ENCODE results near the gene DNAJC1.

DNA sequence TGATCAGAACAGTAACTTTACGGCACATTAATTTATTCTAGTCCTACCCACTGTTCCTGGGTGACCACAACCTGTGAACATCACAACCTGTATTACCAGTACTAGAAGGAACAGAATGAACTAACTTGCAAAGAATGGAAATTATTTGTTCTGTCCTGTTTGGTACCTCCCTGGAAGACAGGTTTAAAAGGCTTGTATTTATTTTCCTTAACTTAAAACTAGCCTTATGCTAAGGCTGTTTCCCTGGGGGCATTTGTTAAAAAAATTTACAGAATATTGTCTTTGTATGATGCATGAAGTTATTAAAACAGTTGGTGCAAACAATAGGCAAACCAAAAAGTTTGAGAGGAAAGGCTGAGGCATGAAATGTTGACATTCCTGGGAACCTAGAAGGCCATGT, 132.7 kb downstream of the DNAJC1 start:
- TF ChIP-seq, protein P1, sequence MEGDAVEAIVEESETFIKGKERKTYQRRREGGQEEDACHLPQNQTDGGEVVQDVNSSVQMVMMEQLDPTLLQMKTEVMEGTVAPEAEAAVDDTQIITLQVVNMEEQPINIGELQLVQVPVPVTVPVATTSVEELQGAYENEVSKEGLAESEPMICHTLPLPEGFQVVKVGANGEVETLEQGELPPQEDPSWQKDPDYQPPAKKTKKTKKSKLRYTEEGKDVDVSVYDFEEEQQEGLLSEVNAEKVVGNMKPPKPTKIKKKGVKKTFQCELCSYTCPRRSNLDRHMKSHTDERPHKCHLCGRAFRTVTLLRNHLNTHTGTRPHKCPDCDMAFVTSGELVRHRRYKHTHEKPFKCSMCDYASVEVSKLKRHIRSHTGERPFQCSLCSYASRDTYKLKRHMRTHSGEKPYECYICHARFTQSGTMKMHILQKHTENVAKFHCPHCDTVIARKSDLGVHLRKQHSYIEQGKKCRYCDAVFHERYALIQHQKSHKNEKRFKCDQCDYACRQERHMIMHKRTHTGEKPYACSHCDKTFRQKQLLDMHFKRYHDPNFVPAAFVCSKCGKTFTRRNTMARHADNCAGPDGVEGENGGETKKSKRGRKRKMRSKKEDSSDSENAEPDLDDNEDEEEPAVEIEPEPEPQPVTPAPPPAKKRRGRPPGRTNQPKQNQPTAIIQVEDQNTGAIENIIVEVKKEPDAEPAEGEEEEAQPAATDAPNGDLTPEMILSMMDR (IDR thresholded peaks at IDR 0.05; ENCODE audit: insufficient read depth, low read depth, low read length): no peak
- TF ChIP-seq EZH2 (IDR thresholded peaks at IDR 0.05; ENCODE audit: insufficient read depth, low read length): no peak

Data from astrocyte (in vitro differentiated cells and primary cell).